ENCODE results near the gene RIMS4. TPM values are rescaled to one million over a fixed set of nuclear protein-coding genes. Genes with fewer than 3 reads are reported as not detected.
A peak's percentile ranks its signal among the peaks of the same experiment; 100 is the strongest.

The RIMS4 gene
- total RNA-seq, 1 donor from 2014 or later, result 3.2 TPM

GRCh38 chr20:44720997-44721784 is 89.2 kb downstream of the RIMS4 start:
- H3K27ac ChIP-seq, result peak overlapping the region; percentile 60
- no peak for TF ChIP-seq CTCF (IDR thresholded peaks at IDR 0.05)
- DNase-seq (peak; percentile 80), ATAC-seq (peak; percentile 62)
- peaks cover 6% of the 10 kb centered on the region for H3K4me1 ChIP-seq
- no peaks in the 10 kb centered on the region for H3K36me3 ChIP-seq
- H3K27me3 ChIP-seq, result no peaks in the 10 kb centered on the region
- H3K9me3 ChIP-seq, result no peaks in the 10 kb centered on the region
- intact Hi-C loops (cut with DNase I), result no loop called here
- no peak overlapping the region for H3K4me3 ChIP-seq

GRCh38 chr20:44720621-44720996 is 89.7 kb downstream of the RIMS4 start:
- ATAC-seq (peak; percentile 49), DNase-seq (no peak)
- Histone ChIP-seq H3K9me3 (no peaks in the 10 kb centered on the region), H3K27me3 (no peaks in the 10 kb centered on the region), H3K27ac (peak overlapping the region; percentile 60), H3K4me3 (no peak overlapping the region), H3K4me1 (peaks cover 6% of the 10 kb centered on the region), H3K36me3 (no peaks in the 10 kb centered on the region)
- intact Hi-C loops (cut with DNase I), result no loop called here
- no peak for TF ChIP-seq CTCF (IDR thresholded peaks at IDR 0.05)

- no peaks in the 10 kb centered on the region for H3K27me3 ChIP-seq
- H3K4me3 ChIP-seq, result no peak overlapping the region
- intact Hi-C loops (cut with DNase I), result no loop called here
- TF ChIP-seq CTCF (IDR thresholded peaks at IDR 0.05), result no peak
- DNase-seq, result no peak
- no peak for ATAC-seq
- H3K9me3 ChIP-seq, result no peaks in the 10 kb centered on the region
- H3K36me3 ChIP-seq, result no peaks in the 10 kb centered on the region
- peaks cover 8% of the 10 kb centered on the region for H3K4me1 ChIP-seq
- peak overlapping the region; percentile 60 for H3K27ac ChIP-seq
Observed at GRCh38 chr20:44719841-44720240, 90.5 kb downstream of the RIMS4 start.

- no peaks in the 10 kb centered on the region for H3K27me3 ChIP-seq
- peak; percentile 23 for TF ChIP-seq CTCF (IDR thresholded peaks at IDR 0.05)
- peaks cover 21% of the 10 kb centered on the region for H3K4me1 ChIP-seq
- peak overlapping the region; percentile 86 for H3K27ac ChIP-seq
- no peaks in the 10 kb centered on the region for H3K36me3 ChIP-seq
- no peak for DNase-seq
- no peak for ATAC-seq
- intact Hi-C loops (cut with DNase I), result no loop called here
- peak overlapping the region; percentile 8 for H3K4me3 ChIP-seq
- H3K9me3 ChIP-seq, result no peaks in the 10 kb centered on the region
Observed at GRCh38 chr20:44717986-44718385, 92.4 kb downstream of the RIMS4 start.

- Histone ChIP-seq H3K4me3 (peak overlapping the region; percentile 43), H3K36me3 (no peaks in the 10 kb centered on the region), H3K4me1 (peaks cover 17% of the 10 kb centered on the region), H3K27ac (peak overlapping the region; percentile 86), H3K9me3 (no peaks in the 10 kb centered on the region), H3K27me3 (no peaks in the 10 kb centered on the region)
- DNase-seq (no peak), ATAC-seq (no peak)
- intact Hi-C loops (cut with DNase I), result no loop called here
- no peak for TF ChIP-seq CTCF (IDR thresholded peaks at IDR 0.05)
Observed at GRCh38 chr20:44716309-44717106, 93.8 kb downstream of the RIMS4 start.
